Hippocampal formation (tissue), 2 donors: Measurements from ENCODE around the gene BRD4.

Experiments
- DNase-seq, 2 donors: peaks; one replicate each; lab custom pipeline; 2025; lab: John Stamatoyannopoulos, UW

The BRD4 gene

DNA sequence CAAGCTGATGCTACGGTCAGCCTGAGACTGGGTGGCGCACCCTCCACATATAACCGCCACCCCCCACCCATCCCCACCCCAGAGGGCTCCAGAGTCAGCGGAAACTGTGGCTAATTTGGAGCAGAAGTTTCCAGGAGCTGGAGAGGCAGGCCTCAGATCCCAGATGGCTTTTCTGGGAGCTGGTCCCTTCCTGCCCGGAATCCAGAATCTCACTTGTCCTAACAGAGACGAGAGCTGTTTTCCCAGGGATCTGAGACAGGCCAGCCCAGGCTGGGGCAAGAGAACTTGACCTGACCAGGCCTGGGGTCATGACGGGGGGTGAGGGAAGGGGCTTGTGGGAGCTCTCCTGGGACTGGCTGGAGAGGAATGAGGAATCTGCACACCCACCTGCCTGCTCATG, 106.6 kb downstream of the BRD4 start:
- DNase-seq: no peak

DNA sequence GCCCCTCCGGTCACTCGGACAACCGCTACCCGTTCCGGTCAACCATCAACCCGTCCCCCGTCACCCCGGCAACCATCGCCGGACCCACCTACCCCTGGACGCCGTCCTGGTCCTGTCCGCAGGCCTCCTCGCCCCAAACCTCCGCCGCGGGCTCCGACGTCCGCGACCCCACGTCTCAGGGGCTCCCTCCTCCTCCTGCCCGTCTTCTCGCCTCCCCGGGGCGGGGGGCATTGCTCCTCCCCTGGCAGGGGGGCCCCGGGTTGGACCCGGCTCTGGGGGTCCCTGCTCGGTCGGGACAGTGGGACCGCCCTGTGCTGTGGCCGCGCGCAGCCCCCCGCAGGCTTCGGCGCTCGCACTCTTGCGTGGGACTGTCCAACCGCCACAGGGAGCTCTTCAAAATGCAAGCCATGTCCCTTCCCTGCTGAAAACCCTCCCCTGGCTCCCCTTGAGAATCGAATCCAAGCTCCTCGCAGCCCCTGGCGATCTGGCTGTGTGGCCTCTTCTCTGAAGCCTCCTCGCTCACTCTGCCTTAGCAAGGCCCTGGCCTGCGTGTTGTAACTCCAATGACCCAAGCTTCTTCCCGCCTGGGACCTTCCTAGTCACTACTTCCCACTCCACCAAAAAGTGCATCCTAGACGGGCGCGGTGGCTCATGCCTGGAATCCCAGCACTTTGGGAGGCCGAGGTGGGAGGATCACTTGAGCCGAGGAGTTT, 108.5 kb downstream of the BRD4 start:
- DNase-seq: no peak

DNA sequence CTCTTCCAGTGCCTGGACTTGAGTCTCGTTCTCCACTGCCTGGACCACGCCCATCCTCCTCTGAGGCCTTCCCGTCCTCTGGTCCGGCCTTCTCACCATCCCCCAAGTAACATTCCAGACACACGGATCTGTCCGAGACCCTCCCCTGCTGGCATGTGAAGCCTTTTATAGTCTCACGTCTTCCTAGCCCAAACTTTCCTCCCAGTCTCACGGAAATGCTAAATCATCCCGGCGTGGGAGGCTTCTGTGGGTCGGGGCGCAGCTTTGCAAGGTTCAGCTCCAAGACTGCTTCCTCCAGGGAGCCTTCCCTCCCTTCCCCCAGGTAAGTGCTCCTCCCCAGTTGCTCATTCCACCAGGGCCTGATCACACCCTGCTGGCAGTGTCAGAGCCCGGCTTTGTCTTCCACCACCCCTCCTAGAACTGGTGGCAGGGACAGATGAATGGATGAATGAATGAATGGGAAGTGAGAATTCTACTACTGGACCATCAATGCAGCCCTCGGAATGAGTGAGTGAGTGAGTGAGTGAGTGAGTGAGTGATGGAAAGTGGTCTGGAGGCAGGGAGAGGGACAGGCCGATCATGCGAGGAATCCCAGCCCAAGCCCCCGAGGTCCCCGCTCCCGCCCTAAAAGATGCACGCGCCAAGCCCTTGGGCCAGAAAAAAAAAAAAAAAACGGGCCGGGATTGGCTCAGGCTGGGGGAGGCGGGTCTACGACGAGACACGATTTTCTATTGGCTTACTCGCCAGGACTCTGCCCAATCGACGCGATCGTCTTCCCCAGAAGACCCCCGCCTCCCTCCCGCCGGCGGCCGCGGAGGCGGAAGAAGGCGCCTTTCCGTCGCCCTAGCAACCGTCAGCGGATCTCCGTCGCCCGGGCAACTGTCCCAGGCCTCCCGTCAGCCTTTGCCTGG, 109.3 kb downstream of the BRD4 start:
- DNase-seq: peak; percentile 87 to 94

DNA sequence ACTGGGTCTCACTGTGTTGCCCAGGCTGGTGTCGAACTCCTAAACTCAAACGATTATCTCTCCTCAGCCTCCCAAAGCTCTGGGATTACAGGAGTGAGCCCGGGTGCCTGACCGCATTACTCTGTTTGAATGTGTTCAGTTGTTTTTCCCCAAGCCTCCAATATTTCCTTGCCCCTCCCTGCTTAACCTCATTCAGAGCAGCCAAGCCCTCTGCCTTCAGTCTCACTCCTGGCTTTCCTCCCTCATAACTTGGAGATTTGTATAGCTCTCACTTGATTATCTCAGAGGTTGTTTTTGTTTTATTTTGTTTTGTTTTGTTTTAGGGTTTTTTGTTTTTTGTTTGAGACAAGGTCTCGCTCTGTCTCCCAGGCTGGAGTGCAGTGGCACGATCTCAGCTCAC, 111.5 kb downstream of the BRD4 start:
- DNase-seq: no peak

DNA sequence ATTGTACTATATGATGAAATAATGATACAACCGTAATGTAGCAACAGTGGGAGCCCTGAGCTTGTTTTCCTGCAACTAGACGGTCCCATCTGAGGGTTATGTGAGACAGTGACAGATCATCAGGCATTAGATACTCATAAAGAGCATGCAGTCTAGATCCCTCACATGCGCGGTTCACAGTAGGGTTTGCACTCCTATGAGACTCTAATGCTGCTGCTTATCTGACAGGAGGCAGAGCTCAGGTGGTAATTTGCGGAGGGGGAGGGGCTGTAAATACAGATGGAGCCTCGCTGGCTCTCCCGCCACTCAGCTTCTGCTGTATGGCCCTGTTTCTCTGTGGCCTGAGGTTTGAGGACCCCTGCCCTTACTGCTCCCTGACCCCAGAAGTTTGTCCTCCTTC, 113.8 kb downstream of the BRD4 start:
- DNase-seq: no peak

DNA sequence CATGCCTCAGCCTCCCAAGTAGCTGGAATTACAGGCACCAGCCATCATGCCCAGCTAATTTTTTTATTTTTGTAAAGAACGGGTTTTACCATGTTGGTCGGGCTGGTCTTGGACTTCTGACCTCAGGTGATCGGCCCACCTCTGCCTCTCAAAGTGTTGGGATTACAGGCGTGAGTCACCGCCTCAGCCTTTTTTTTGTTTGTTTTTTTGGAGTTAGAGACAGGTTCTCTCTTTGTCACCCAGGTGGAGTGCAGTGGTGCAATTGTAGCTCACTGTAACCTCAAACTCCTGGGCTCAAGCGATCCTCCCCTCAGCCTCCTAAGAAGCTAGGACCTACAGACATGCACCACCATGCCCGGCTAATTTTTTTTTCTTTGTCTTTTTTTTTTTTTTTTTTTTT, 116.0 kb downstream of the BRD4 start:
- no peak for DNase-seq

DNA sequence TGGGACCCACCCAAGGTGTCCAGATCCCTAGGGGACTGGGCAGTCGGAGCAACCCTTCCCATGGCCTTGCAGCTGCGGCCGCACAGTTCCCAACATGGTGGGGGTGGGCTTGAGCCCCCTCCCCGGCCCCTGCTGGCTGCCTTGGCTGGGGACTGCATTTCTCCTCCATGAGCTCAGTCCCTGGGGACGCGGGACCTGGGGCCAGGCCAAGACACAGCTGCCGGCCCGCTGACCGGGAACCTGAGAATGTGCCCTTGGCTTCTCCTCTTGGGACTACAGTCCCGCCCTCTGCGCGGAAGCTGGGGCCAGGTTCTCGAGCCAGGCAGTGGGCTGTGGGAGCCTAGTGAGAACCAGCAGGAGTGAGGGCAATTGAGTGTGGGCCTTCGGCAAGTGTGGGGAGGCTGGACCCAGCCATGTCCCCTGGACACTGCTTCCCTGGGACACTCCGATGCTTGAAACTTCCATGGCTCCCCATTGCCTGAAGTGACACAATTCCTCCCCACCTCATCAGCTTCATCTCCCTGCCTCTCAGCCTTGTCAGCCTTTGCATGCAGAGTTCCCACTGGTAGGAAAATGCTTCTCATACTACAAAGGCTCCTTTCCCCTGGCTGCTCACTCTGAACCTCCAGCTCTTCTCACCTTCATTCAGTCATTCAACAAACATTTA, 118.5 kb downstream of the BRD4 start:
- DNase-seq: no peak

DNA sequence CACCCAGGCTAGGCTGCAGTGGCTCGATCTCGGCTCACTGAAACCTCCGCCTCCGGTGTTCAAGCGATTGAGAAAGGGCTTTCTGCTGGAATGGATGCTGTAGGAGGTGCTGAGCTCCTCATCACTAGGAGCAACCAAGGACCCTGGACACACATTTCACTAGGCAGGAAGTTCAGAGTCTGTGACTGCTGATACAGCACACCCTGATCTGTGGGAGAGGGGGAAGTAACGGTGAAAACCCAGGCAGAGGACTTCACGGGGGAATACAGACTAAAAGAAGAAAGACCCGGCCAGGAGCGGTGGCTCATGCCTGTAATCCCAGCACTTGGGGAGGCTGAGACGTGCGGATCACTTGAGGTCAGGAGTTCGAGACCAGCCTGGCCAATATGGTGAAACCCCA, 119.6 kb downstream of the BRD4 start:
- no peak for DNase-seq

DNA sequence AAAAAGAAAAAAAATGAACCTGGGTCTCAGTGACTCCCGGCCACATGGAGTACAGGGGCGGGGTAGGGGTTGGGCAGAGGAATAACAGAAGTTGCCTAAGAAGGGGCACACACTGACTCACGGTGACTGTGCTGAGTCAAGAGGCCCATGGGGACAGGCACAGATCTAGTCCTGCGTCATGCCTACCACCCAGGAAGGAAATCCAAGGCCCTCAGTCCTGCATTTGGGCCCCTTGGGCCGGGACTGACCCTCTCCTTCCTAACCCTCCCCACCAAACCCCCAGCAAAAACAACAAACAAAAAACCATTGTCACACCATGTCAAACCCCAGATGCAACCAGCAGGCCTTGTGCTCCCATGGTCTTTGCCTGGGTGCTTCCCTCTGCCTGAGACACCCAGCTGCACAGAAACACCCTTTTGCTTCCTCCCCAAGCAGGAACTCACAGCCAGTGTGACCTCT, 122.0 kb downstream of the BRD4 start:
- no peak for DNase-seq

DNA sequence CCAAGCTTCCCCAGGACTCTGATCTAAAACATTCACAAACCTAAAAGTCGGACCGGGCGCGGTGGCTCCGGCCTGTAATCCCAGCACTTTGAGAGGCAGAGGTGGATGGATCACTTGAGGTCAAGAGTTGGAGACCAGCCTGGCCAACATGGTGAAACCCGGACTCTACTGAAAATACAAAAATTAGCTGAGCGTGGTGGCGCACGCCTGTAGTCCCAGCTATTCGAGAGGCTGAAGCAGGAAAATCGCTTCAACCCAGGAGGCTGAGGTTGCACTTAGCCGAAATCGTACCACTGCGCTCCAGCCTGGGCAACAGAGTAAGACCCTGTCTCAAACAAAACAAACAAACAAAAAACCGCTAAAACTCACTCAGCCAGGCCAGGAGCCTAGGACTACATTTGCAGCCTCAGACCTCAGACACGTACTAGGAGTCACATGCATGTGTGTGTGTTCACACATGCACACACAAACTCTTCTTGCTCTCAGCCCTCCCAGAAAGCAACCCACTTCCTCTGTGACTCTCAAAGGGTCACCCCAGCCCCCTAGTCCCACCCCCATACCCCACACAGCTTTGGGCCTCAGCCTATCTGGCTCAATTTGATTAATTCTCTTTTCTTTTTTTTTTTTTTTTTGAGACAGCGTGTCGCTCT, 130.8 kb downstream of the BRD4 start:
- no peak for DNase-seq

DNA sequence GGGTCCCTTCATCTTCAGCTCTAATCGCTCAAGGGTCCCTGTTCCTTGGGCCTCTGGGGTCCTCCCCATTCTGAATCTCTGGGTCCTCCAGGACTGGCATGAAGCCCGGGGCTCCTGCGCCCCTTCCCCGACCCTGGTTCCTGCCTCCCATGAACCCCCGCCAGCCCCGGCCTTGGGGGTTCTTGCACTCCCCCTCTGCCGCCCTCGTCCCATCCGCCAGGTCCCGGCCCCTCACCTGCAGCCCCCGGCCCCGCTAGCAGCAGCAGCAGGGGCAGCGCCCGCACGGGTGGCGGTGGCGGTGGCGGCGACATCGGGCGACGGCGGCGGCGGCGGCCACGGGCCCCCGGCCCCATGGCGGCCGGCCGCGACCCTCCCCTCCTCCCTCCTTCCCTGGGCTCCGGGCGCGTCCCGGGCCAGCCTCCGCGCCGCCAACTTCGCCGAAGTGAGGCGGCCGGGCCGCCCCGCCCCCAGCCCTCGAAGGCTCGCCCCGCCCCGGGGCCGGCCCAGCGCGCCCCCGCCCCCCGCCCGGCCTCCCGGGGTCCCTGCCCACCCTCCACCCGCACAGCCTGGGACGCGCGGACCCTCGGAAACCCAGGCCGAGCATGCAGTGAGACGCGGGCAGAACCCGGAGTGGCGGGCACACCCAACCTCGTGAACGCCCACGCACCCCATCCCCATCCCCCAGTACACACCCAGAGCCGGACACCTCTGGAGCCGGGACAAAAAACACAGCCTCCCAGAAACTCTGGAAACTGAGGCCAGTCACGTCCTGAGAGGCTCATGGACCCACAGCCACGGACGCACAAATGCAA, 131.6 kb downstream of the BRD4 start, which contains the start of gene NOTCH3:
TSS of gene NOTCH3 (minus strand) at position 443 of the 812 bp plus-strand sequence. CDS start at position 353, 90 bp downstream.
- no peak for DNase-seq

DNA sequence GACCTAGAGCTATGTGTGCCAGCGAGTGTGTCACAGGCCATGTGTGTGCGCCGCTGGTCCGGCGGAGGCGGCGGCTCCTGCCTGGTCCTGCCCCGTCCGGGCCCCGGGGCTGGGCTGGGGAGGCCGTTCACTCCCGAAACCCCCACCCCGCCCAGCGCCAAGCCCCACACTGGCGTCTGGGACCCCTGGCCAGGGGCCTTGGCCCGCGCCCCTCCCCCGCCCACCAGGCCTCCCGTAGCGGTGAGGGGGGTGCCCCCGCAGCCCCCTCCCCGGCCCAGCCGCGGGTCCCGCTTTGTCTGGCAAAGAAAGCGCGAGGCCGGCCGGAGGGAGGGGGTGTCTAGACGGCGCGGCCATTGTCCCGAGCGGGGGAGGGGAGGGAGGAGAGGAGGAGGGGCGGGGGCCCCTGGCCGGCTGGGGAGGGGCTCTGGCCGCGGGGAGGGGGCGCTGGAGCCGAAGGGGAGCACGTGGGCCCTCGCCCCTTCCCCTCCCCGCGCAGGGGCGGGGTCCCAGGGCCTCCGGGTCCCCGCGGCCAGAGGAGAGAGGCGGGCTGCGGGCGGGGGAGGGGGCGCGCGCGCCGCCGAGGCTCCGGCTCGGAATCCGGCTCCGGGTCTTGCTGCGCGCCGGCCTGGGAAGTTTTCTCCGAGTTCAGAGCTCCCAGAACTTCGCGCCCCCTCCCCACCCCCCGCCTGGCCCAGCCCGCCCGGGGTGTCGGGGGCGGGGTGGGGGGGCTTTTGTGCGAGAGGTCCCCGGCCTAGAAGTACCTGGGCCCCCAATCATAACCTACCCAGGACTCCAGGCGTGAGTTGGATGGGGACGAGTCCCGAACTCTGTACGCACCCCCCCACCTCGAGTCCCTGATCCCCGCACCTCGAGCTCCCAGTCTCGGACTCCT, 132.4 kb downstream of the BRD4 start:
- no peak for DNase-seq

DNA sequence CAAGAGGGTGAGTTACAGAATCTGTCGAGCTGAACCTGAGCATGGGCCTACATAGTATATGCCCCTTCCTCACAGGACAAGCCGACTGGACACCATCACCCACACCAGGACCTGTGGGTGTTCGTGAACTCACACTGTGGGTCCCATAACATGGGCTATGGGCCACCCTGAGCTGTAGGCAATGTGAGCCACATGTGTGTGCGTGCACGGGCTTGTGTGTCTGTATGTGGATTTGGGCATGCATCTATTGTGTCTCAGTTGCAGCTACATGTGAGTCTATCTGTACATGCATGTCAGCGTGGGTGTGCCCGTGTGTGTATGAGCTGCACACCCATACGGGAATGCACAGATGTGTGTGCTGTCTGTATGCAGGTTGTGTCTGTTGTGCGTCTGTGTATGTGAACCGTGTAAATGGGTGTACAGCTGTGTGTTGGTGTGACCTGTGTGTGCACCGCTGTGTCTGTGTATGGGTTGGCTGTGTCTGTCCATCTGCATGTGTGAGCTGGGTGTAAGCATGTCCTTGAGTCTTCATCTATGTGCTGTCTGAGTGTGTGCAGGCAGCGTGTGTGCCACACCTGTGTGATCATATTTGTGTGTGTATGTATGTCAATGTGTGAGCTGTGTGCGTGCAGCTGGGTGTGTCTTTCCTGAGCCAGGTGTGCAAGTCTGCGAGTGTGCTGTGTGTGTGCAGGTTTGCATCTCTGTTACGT, 133.2 kb downstream of the BRD4 start:
- DNase-seq: no peak

DNA sequence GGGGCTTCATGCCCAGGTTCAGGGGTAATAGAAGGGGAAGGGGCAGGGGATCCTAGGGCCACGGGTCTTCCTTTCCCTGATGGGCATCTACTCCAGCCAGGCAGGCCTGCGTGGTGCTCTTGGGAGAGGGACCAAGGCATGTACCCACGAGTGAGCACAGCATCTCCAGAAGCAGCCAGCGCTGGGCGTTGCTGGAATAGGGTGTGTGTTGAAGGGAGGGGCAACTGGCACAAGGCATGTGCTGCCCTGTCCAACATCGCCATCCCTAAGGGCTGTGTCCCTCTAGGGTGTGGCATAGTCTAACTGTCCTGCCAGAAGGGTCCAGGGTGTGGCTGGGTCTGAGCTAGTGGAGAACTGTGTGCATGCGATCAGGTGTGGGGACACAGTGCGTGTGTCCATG, 134.4 kb downstream of the BRD4 start:
- no peak for DNase-seq

DNA sequence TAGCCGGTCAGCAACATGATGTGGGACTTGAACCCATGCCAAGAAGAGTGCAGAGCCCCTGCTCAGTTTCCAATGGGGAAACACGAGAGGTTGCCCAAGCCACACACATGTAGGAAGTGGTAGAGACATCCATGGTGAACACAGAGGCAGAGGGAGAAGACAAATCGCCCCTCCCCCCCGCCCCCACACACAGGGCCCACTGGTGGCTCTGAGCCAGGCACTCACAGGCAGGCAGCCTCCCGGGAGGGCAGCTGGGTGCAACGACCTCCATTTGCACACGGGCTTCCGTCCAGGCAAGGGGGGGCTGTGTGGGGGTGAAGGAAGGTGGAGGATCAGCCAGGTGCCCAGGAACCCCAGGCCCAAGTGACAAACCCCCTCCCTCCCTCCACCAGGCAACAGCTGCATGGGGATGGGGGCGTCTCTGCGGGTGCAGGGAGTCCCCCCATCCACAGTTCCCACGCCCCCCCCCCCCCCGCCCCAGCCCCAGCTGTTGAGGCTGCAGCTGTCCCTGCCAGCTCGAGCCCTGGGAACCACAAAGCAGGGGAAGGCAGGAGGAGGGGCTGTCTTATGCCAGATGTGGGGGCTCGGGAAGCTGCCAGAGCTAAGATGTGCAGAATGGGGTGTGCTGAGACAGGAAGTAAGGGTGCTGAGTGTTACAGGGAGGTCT, 134.9 kb downstream of the BRD4 start:
- no peak for DNase-seq

DNA sequence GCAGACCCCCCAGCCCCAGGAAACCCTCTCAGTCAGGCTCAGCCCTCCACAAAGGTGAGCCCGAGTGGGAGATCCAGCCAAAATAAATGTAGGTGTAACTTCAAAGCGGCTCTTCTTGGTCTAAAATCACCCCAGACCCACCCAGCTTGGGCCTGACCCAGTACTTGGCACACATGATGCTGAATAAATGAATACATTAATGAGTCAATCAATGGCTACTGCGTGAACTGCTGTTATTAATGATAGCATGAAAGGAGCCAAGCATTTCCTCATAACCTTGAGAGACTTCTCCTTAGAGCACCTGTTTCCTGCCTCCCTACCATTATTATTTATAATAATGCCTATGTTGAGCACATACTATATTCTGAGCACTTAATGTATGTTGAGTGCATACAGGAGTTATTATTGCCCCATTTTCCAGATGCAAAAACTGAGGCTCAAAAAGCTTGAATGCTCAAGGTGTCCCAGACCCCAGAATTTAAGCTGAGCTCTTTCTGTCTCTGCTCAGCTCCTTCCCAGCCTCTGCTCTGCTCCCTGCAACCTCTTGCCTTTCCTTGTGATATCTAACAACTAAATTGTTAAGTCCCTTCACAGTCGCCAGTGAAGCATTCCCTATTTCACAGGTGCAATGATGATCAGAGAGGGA, 135.9 kb downstream of the BRD4 start:
- DNase-seq: no peak

DNA sequence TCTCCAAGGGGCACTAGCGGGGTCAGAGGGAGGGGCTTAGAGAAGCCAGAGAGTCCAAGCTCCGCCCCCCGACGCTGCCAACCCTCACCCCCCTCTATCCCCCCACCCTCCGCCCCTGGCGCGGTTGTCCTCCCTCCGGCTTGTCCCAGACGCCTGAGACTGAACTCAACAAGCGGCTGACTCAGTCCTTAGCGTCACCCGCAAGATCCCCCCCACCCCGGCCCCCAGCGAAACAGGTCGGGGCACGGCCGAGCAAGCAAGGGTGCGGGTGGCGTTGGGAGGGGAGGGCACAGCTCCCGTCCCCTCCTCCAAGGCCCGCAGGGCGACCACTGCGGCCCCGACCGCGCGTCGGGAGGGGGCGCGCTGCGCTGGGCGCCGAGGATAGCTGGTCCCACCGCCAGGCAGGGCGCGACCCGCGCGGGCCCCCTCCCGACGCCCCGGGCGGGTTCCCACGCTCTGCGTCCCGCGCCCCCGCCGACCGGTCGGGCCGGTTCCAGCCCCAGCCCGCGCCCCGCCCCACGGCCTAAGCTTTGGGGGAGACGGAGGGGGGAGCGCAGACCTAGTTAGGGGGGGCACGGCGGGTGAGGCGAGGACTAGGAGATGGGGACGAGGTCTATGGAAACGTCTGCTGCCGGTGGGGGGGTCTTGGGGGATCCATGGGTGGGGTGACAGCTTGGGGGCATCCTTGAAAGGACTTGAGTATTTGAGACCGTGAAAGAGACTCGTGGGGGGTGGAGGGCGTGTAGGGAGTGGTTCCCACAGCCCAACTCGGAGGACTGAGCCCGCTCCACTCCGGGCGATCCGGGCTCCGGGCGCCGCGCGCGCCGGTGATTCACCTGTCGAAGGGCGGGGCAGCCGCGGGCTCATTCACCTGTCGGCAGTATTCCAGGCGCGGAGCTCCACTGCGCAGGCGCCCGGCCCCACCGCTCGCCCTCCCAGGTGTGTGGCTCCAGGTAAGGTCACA, 136.7 kb downstream of the BRD4 start:
- no peak for DNase-seq
